ENCODE data around the gene SP6. TPM values are rescaled to one million over a fixed set of nuclear protein-coding genes. Genes with fewer than 3 reads are reported as not detected.

The SP6 gene
- total RNA-seq, 4 donors from 2014 or later, result 0.56 to 5.9 (median 0.96) TPM

DNA sequence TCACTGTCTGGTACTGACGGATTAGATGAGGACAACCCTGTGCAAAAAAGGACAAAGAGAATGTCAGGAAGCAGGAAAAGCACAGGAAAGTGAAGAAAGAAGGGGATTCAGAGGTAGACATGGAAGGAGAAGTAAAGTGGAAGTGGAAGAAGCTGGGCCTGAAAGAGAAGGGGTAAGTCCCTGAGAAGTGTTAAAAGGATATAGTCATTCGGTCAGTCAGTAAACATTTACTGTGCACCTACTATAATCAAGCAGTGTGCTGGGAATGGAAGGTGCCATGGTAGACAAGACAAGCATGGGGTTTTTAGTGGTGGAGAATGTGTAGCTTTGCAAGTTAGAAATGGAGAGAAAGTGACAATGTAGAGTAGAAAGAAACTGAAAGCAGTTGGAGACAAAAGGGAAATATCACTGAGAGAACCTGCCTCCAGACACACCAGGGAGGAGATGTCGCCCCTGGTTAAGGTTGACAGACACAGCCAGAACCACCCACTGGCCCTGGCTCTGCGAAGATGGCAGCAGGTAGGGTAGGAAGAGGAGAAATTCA, 40.7 kb upstream of the SP6 start:
- no peak for DNase-seq
- Histone ChIP-seq H3K4me1 (peaks cover 6 to 20% of the 10 kb centered on the region in 2 donors), H3K27ac (no peak overlapping the region), H3K9me3 (no peaks in the 10 kb centered on the region), H3K36me3 (no peaks in the 10 kb centered on the region), H3K4me3 (replicated peaks in 1 of 3) (no peak overlapping the region), H3K27me3 (no peaks in the 10 kb centered on the region)
- 85 to 91% methylated on average over 4 of the region's 4 CpGs for WGBS, 2 donors
- TF ChIP-seq POLR2A (IDR thresholded peaks at IDR 0.05), result no peak
- TF ChIP-seq, protein P1, sequence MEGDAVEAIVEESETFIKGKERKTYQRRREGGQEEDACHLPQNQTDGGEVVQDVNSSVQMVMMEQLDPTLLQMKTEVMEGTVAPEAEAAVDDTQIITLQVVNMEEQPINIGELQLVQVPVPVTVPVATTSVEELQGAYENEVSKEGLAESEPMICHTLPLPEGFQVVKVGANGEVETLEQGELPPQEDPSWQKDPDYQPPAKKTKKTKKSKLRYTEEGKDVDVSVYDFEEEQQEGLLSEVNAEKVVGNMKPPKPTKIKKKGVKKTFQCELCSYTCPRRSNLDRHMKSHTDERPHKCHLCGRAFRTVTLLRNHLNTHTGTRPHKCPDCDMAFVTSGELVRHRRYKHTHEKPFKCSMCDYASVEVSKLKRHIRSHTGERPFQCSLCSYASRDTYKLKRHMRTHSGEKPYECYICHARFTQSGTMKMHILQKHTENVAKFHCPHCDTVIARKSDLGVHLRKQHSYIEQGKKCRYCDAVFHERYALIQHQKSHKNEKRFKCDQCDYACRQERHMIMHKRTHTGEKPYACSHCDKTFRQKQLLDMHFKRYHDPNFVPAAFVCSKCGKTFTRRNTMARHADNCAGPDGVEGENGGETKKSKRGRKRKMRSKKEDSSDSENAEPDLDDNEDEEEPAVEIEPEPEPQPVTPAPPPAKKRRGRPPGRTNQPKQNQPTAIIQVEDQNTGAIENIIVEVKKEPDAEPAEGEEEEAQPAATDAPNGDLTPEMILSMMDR (IDR thresholded peaks at IDR 0.05), result no peak
- intact Hi-C loops (cut with DNase I), result loop anchor here (10.0 kb wide), 1 partner anchor 197 kb away; the partner anchor contains the start of gene TBKBP1

DNA sequence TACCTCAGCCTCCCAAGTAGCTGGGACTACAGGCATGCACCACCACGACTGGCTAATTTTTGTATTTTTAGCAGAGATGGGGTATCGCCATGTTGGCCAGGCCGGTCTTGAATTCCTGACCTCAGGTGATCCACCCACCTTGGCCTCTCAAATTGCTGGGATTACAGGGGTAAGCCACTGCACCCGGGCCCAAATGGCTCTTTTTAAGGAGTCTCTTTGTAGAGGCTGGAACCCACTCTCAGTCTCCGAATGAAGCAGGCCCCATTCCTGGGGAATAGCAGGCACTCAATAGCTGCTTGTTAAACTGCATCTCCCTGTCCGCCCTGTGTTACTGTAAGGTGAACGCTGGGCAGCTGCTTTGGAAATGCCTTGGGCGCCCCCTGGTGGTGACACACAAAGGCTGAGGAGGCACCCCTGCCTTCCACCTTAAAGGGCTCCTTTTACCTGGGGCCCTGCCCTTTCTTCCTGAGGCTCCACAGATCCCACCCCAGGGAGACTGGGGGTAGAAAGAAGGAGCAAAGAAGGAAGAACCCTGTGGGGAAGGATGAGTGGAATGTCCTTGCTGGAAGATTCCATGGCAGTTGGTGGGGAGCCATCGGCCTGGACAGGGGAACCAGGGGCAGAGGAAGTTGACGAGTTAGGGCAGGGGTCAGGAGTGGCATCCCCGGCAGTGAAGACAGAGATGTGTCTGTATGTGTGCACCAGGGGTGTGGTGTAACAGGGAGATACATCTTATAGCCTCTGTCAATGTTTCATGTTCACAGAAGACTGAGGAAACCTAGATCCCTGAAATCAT, 39.0 kb upstream of the SP6 start:
- WGBS, 2 donors, result 39 to 45% methylated on average over 10 to 11 of the region's 11 CpGs
- Histone ChIP-seq H3K4me1 (peaks cover 6 to 20% of the 10 kb centered on the region in 2 donors), H3K9me3 (no peaks in the 10 kb centered on the region), H3K27ac (no peak overlapping the region), H3K4me3 (replicated peaks in 1 of 3) (no peak overlapping the region), H3K36me3 (no peaks in the 10 kb centered on the region), H3K27me3 (no peaks in the 10 kb centered on the region)
- intact Hi-C loops (cut with DNase I), result loop anchor here (2.0 to 10.0 kb wide), 2 partner anchors 49 to 195 kb away; partner anchors contain the start of genes SCRN2 and TBKBP1
- DNase-seq, result peak; percentile 88 to 91
- TF ChIP-seq, protein P1 (IDR thresholded peaks at IDR 0.05), result peak; percentile 82 to 95 (median 92)
- TF ChIP-seq POLR2A (IDR thresholded peaks at IDR 0.05), result no peak

DNA sequence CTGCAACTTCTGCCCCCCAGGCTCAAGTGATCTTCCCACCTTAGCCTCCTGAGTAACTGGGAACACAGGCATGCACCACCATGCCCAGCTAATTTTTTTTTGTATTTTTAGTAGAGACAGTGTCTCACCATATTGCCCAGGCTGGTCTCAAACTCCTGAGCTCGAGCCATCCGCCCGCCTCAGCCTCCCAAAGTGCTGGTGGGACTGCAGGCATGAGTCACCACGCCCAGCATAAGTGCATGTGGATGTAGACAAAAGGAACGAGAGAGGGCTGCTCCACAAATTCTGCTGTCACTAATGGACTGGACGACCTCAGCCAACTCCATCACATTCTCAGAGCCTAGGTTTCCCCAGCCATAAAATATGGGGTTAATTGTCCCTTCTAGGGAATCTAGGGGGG, 37.3 kb upstream of the SP6 start:
- 78 to 81% methylated on average over 6 of the region's 6 CpGs for WGBS, 2 donors
- H3K9me3 ChIP-seq, result no peaks in the 10 kb centered on the region
- H3K27me3 ChIP-seq, result no peaks in the 10 kb centered on the region
- DNase-seq, result no peak
- peaks cover 0 to 7% of the 10 kb centered on the region in 2 donors for H3K4me1 ChIP-seq
- intact Hi-C loops (cut with DNase I), result loop anchor here (2.0 kb wide), 1 partner anchor 47 kb away; the partner anchor contains the start of gene SCRN2
- TF ChIP-seq, protein P1 (IDR thresholded peaks at IDR 0.05), result no peak
- no peak for TF ChIP-seq POLR2A (IDR thresholded peaks at IDR 0.05)
- H3K4me3 ChIP-seq (replicated peaks in 1 of 3), result no peak overlapping the region
- no peaks in the 10 kb centered on the region for H3K36me3 ChIP-seq
- H3K27ac ChIP-seq, result no peak overlapping the region

DNA sequence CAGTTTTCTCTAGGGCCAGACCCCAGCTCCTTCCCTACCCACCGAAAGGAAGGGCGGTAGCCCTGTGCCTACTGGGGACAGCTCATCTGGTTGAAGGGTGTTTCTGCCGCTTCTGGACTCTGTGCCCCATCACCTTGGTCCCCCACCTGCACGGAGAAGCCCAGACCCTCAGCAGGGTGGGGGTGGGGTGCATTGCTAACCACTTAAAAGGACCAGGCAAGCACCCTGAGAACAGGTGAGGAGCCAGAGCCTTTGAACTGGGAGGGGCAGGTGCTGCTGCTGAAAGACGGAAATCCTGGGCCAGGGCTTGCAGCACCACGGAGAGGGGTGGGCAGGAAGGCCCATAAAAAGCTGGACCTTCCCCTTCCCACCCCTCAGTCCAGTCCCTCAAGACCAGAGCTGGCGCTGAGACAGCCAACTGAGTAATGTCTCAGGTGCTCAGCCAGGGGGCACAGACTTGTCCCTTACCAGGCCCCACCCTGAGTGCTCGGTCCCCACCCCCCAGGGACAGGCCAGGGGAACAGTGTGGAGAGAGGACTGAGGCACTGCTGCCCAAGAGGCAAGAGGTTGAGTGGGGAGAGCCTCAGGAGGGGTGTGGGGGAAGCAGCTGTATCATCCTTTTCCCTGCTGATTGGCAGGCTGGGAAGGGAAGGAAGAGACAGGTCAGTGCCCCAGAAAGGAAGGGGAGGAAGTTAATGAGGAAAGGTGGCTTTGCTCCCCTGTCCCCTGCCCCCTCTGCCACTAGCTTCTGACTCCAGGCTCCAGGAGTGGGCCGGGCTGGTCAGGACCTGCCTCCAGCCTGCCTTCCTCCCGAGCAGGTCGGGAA, 34.2 kb upstream of the SP6 start:
- H3K27me3 ChIP-seq, result no peaks in the 10 kb centered on the region
- no peaks in the 10 kb centered on the region for H3K36me3 ChIP-seq
- H3K4me3 ChIP-seq (replicated peaks in 1 of 3), result no peak overlapping the region
- H3K9me3 ChIP-seq, result no peaks in the 10 kb centered on the region
- intact Hi-C loops (cut with DNase I), result no loop called here
- TF ChIP-seq POLR2A (IDR thresholded peaks at IDR 0.05), result no peak
- TF ChIP-seq, protein P1 (IDR thresholded peaks at IDR 0.05), result no peak
- no peaks in the 10 kb centered on the region for H3K4me1 ChIP-seq
- no peak overlapping the region for H3K27ac ChIP-seq
- 59 to 60% methylated on average over 9 to 10 of the region's 11 CpGs for WGBS, 2 donors
- DNase-seq, result no peak

All from thyroid gland (tissue), 4 donors.